ENCODE data around the gene CELF5.

The CELF5 gene

DNA sequence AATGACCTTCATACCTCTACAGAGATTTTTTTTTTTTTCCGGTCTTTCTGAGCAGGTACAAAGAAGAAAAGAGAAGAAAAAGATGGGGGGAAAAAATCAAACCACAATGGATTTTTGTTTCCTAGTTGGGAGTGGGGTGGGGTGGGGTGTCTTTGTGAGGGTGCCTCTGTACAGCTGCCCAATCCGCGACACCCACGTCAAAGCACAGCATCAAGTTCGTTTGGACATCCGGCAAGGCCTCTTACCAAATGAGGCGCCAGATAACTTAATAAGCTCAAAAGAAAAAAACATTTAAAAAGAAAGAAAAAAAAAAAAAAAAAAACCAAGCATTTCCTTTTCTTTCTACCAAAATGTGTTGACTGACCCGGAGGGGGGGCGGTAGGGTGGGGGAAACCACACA is 71.6 kb downstream of the CELF5 start (continued):
- TF ChIP-seq MZF1 (tag by site-specific recombination; IDR thresholded peaks at IDR 0.05; ENCODE audit: borderline replicate concordance) (no peak), ZNF549 (tag by site-specific recombination; IDR thresholded peaks at IDR 0.05) (no peak), ZNF510 (tag by site-specific recombination; IDR thresholded peaks at IDR 0.05; ENCODE audit: insufficient replicate concordance) (no peak), ZNF544 (tag by site-specific recombination; IDR thresholded peaks at IDR 0.05) (no peak)
- TF ChIP-seq, protein P1, sequence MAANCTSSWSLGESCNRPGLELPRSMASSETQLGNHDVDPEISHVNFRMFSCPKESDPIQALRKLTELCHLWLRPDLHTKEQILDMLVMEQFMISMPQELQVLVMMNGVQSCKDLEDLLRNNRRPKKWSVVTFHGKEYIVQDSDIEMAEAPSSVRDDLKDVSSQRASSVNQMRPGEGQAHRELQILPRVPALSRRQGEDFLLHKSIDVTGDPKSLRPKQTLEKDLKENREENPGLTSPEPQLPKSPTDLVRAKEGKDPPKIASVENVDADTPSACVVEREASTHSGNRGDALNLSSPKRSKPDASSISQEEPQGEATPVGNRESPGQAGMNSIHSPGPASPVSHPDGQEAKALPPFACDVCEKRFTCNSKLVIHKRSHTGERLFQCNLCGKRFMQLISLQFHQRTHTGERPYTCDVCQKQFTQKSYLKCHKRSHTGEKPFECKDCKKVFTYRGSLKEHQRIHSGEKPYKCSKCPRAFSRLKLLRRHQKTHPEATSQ (tag by site-specific recombination; IDR thresholded peaks at IDR 0.05) = no peak

DNA sequence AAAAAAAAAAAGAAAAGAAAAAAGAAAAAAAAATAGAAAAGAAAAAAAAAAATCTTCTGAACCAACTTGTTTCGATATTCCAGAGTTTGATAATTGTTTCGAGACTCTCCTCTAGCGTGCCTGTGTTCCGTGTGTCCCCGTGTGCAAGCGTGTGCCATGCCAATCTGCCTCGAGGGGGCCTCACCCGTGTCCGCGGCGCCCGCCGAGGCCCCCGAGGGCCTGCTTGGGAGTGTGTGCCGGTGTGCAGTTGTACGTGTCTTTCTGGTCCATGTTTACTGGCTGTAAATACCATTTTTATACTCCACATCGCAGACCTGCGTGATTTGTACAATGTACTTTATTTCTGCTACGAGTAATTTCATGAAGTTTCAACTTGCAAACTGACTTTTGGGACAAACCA is 72.0 kb downstream of the CELF5 start:
- CTCF ChIA-PET = no interaction called here
- H3K27ac ChIP-seq (ENCODE audit: extremely low read depth, low read depth, low read length) = no peak overlapping the region
- no peaks in the 10 kb centered on the region for H3K36me3 ChIP-seq (ENCODE audit: control insufficient read depth in 2 of 2, insufficient read depth in 1 of 2, low read length in 2 of 2)
- no peak overlapping the region for H3K4me3 ChIP-seq (ENCODE audit: low read depth, low read length)
- H3K9me3 ChIP-seq (ENCODE audit: control insufficient read depth, insufficient read depth, low read depth, low read length) = no peaks in the 10 kb centered on the region
- H3K4me1 ChIP-seq (ENCODE audit: control insufficient read depth, insufficient read depth, low read length) = no peaks in the 10 kb centered on the region
- POLR2A ChIA-PET = no interaction called here
- TF ChIP-seq ZNF707 (tag by site-specific recombination; IDR thresholded peaks at IDR 0.05) = no peak
- no peak for TF ChIP-seq TCF7L2 (IDR thresholded peaks at IDR 0.05; ENCODE audit: borderline replicate concordance, low read depth, low read length)

DNA sequence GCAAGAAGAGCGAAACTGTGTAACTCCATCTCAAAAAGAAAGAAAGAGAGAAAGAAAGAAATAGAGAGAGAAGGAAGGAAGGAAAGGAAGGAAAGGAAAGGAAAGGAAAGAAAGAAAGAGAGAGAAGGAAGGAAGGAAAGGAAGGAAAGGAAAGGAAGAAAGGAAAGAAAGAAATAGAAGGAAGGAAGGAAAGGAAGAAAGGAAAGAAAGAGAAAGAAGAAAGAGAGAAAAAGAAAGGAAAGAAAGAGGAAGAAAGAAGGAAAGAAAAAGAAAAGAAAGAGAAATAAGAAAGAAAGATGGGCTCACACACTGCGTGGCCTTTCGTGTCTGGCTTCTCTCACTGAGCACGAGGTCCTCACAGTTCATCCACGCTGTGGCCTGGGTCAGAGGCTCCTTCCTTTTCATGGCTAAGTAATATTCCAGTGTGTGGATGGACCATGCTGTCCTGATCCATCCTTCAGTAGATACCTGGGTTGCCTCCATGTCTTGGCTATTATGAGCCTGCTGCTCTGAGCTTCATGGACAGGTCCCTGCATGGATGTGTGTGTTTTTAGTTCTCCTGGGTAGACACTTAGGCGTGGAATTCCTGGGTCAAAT is 74.5 kb downstream of the CELF5 start:
- TF ChIP-seq ZNF121 (tag by site-specific recombination; IDR thresholded peaks at IDR 0.05) (peak; percentile 71), ZNF146 (tag by site-specific recombination; IDR thresholded peaks at IDR 0.05) (peak; percentile 99), PRDM1 (tag by site-specific recombination; IDR thresholded peaks at IDR 0.05) (peak; percentile 99), ZNF366 (tag by site-specific recombination; conservative IDR thresholded peaks at IDR 0.05) (peak; percentile 98), ZNF837 (tag by site-specific recombination; IDR thresholded peaks at IDR 0.05) (no peak), ZNF558 (tag by site-specific recombination; IDR thresholded peaks at IDR 0.05) (no peak), ZNF354C (tag by site-specific recombination; IDR thresholded peaks at IDR 0.05; ENCODE audit: borderline replicate concordance, low read depth) (0 out of 2 replicates have a peak, but pooled peaks have one; percentile 8), ZNF621 (tag by site-specific recombination; IDR thresholded peaks at IDR 0.05) (no peak), ZNF223 (tag by site-specific recombination; IDR thresholded peaks at IDR 0.05) (no peak), GLIS1 (tag by site-specific recombination; IDR thresholded peaks at IDR 0.05) (no peak), HOXA7 (CRISPR knock-in tag; IDR thresholded peaks at IDR 0.05; ENCODE audit: borderline replicate concordance) (no peak), GLI4 (tag by site-specific recombination; IDR thresholded peaks at IDR 0.05) (no peak)
- TF ChIP-seq, protein P2, sequence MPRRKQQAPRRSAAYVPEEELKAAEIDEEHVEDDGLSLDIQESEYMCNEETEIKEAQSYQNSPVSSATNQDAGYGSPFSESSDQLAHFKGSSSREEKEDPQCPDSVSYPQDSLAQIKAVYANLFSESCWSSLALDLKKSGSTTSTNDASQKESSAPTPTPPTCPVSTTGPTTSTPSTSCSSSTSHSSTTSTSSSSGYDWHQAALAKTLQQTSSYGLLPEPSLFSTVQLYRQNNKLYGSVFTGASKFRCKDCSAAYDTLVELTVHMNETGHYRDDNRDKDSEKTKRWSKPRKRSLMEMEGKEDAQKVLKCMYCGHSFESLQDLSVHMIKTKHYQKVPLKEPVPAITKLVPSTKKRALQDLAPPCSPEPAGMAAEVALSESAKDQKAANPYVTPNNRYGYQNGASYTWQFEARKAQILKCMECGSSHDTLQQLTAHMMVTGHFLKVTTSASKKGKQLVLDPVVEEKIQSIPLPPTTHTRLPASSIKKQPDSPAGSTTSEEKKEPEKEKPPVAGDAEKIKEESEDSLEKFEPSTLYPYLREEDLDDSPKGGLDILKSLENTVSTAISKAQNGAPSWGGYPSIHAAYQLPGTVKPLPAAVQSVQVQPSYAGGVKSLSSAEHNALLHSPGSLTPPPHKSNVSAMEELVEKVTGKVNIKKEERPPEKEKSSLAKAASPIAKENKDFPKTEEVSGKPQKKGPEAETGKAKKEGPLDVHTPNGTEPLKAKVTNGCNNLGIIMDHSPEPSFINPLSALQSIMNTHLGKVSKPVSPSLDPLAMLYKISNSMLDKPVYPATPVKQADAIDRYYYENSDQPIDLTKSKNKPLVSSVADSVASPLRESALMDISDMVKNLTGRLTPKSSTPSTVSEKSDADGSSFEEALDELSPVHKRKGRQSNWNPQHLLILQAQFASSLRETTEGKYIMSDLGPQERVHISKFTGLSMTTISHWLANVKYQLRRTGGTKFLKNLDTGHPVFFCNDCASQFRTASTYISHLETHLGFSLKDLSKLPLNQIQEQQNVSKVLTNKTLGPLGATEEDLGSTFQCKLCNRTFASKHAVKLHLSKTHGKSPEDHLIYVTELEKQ (tag by site-specific recombination; IDR thresholded peaks at IDR 0.05; ENCODE audit: borderline replicate concordance) = no peak
- TF ChIP-seq, protein P3, sequence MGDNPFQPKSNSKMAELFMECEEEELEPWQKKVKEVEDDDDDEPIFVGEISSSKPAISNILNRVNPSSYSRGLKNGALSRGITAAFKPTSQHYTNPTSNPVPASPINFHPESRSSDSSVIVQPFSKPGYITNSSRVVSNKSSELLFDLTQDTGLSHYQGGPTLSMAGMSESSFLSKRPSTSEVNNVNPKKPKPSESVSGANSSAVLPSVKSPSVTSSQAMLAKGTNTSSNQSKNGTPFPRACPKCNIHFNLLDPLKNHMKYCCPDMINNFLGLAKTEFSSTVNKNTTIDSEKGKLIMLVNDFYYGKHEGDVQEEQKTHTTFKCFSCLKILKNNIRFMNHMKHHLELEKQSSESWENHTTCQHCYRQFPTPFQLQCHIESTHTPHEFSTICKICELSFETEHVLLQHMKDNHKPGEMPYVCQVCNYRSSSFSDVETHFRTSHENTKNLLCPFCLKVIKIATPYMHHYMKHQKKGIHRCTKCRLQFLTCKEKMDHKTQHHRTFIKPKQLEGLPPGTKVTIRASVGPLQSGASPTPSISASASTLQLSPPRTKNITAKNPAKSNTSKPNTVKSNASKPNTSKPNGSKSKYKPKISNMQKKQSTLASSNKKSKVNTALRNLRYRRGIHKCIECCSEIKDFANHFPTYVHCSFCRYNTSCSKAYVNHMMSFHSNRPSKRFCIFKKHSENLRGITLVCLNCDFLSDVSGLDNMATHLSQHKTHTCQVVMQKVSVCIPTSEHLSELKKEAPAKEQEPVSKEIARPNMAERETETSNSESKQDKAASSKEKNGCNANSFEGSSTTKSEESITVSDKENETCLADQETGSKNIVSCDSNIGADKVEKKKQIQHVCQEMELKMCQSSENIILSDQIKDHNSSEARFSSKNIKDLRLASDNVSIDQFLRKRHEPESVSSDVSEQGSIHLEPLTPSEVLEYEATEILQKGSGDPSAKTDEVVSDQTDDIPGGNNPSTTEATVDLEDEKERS (tag by site-specific recombination; IDR thresholded peaks at IDR 0.05) = peak; percentile 85
- TF ChIP-seq, protein P4, sequence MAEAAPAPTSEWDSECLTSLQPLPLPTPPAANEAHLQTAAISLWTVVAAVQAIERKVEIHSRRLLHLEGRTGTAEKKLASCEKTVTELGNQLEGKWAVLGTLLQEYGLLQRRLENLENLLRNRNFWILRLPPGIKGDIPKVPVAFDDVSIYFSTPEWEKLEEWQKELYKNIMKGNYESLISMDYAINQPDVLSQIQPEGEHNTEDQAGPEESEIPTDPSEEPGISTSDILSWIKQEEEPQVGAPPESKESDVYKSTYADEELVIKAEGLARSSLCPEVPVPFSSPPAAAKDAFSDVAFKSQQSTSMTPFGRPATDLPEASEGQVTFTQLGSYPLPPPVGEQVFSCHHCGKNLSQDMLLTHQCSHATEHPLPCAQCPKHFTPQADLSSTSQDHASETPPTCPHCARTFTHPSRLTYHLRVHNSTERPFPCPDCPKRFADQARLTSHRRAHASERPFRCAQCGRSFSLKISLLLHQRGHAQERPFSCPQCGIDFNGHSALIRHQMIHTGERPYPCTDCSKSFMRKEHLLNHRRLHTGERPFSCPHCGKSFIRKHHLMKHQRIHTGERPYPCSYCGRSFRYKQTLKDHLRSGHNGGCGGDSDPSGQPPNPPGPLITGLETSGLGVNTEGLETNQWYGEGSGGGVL (tag by site-specific recombination; IDR thresholded peaks at IDR 0.05) = no peak
- ChIA-PET POLR2A (no interaction called here), CTCF (interaction anchor here (0.5 kb wide), 1 partner anchor 711 kb away, joined by 9 read pairs; no protein-coding TSS in a partner anchor)
- Histone ChIP-seq H3K27ac (ENCODE audit: extremely low read depth, low read depth, low read length) (no peak overlapping the region), H3K4me3 (ENCODE audit: low read depth, low read length) (no peak overlapping the region), H3K4me1 (ENCODE audit: control insufficient read depth, insufficient read depth, low read length) (no peaks in the 10 kb centered on the region), H3K36me3 (ENCODE audit: control insufficient read depth in 2 of 2, insufficient read depth in 1 of 2, low read length in 2 of 2) (no peaks in the 10 kb centered on the region), H3K9me3 (ENCODE audit: control insufficient read depth, insufficient read depth, low read depth, low read length) (no peaks in the 10 kb centered on the region)
